GM15510 (cell line): ENCODE data around the gene PSPN.

Source experiments
- POLR2A ChIP-seq: IDR thresholded peaks from 3 replicates; pipeline ENCODE4 v1.6.1; 2011; ENCODE audit warnings: borderline replicate concordance; ENCODE audit not compliant: insufficient read length; ENCODE audit errors: extremely low read depth

PSPN gene

DNA sequence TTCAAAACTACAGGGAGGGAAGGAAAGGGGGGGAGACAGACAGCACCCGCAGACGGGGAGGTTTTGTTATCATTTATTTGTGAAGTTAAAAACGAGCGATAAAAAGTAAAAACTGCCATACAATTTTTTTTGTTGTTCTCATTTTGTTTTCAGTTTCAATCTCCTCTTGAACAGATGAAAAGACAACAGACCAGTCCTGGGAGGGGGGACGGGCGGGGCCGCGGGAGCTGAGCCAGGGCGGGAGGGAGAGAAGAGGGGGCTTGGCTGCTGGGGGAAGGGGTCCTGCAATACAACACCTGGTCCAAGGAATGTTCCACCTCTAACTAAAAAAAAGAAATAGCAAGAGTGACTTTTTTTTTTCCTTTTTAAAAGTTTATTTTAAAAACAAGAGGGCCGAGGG is 37.6 kb upstream of the PSPN start:
- TF ChIP-seq POLR2A = no peak

DNA sequence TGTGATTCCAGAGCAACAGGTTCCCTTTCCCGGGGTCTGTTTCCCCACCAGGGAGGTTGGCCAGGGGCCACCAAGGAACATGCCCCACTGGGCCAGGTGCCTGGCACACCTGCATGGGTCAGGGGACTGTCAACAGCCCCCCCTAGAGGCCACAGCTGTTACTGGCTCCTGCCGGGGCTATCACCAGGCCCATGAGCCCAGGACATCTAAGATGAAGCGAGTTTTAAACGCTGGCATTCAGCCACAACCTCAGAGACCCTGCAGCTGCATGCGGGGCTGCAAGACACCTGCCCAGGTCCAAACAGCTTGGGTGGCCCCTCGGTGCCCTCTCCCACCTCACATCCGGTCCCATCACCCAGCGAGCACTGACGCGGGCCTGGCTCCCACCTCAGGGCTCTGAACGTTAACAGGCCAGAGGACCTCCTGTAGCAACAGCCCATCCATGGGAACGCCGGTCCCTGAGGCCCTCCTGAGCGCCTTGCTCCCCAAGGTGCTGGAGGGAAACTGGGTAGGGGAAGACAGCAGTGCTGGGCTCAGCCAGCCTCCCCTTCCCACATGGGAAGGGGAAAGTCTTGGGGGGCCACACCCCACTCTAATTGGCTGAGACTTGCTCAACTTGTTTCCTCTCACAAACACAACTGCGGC is 36.8 kb upstream of the PSPN start:
- no peak for TF ChIP-seq POLR2A

DNA sequence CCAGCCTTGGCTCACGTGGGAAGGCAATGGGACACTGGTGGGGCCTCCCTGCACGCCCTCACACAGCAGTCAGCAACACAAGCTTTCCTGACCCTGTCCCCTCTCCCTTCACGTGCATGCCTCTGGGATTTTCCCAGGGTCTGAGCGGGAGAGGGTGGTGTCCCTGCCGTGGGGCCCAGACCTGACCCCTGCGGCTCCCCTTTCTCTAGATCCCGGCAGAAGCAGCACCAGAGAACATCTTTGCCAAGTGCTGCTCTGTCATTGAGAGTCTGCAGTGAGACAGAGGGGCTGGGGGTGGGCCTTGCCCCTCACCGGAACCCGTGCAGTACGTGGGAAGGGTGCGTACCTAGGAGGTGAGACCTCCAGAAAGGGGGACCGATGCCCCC is 36.3 kb upstream of the PSPN start:
- TF ChIP-seq POLR2A = no peak

DNA sequence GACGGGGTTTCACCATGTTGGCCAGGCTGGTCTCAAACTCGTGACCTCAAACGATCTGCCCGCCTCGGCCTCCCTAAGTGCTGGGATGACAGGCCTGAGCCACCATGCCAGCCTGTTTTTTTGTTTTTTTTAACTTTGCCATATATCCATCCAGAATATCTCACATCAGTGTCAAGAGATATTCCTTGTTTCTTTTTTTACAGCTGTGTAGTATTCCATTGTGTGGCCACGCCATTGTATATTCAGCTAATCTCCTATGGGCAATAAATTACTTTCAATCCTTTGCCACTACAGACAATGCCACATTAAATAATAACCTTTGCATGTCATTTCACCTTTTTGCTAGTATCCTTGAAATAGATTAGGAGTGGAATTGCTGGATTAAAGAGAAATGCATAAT is 33.6 kb upstream of the PSPN start:
- TF ChIP-seq POLR2A = no peak

DNA sequence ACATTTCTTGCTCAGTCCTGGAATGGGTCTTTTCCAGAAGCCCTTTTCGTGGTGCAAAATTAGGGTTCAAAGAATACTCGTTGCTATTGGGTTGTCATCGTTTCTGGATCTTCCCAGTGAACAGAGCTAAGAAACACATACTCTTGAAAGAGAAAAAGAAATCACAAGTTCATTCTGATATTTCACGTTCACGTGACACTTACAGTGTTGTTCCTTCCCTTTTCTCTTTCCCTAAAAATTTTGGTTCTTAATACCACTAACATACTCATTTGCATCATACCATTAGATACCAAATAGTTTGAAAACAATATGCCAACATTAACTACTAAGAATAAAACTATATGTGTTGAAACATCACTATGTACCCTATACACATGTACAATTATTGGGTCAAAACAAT is 30.7 kb upstream of the PSPN start:
- TF ChIP-seq POLR2A = no peak

DNA sequence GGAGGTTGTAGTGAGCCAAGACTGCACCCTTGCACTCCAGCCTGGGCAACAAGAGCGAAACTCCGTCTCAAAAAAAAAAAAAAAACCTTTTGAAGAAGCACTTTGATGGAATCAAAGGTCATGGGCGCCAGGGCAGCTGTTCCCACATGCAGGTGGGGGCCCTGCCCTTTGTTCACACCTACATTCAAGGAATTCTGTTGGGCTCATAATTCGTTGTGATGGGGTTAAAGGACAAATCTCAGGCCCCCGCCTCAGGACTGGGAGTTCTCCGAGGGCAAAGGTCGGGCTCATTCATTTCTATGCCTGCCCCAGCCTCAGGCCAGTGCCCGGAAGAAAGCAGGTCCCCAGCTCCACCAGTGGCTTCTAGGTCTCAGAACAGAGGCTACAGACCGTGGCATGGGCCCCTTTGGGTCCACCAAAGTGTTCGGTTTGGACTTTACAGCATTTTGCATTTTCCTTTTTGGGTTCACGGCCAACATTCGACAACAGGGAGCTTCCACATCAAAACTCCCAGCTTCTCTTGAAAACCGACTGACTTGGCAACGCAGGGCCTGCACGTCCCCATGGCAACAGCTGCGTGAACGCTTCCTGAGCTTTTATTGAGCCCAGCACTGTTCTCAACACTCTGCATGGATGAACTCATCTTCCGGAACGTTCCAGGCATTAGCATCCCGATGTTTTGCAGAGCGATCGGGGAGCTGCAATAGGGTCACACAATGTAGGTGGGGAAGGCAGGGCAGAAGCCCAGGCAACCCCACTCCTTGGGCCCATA is 27.3 kb upstream of the PSPN start:
- TF ChIP-seq POLR2A = no peak

DNA sequence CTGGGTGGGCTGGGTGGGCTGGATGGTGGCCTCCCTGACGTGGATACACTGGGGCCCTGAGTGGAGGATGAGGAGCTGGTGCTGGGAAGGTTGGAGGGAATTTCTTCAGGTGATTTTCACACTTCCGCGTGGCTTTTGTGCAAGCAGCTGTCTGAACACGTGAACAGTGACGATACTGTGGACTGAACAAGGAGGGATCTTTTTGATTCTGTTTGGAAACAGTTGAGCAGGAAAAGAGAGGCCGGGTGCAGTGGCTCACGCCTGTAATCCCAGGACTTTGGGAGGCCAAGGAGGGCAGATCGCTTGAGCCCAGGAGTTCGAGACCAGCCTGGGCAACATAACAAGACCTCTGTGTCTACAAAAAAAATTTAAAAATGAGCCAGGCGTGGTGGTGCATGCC is 26.3 kb upstream of the PSPN start:
- no peak for TF ChIP-seq POLR2A

DNA sequence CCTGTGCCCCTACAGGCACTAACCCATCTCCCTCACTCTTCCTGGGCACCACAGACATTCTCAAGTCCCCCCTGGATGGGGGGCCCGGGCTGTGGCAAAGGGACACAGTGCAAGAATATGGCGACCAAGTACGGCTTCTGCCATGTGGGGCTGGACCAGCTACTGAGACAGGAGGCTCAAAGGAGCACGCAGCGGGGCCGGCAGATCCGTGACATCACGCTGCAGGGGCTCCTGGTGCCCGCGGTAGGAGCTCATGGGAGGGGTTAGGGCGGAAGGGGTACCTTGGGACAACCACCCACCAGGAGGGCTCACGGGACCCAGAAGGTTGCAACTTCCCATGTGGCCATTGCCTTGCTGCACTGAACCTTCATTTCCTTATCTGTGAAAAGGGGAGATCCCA is 20.6 kb upstream of the PSPN start:
- TF ChIP-seq POLR2A = no peak

DNA sequence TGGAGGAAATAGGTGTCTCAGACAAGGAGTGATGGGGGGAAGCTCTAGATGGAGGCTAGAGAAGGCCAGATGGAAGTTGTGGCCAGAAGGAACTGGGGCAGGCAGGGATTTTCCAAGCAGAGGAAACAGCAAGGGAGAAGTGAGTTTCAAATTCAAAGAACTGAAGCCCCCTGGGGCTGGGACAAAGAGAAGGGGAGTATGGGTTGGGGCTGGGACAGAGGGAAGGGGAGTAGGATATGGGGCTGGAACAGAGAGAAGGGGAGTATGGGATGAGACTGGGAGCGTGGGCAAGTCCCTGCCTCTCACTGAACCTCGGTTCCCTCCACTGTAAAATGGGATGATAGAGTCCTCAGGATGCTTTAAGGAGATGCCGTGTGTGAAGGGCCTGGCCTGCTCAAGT is 19.1 kb upstream of the PSPN start:
- TF ChIP-seq POLR2A = no peak

DNA sequence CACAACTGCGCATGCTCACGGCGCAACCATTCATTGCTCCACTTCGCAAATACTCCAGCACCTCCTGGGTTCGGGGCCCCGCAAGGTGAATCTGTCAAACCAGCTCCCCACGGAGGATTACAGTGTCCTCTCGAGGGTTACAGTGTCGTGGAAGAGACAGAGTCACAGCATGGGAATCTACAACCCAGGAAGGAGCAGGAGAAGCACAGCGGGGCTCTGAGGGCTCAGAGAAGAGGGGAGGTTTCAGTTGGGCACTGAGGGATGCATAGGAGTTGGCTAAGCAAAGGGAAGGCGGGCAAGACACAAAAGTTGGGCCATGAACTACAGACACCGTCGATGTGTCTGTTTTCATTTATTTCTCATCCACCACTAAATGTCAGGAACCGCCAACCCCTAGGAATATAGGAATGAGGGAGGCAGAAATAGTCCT is 18.3 kb upstream of the PSPN start:
- TF ChIP-seq POLR2A = no peak

DNA sequence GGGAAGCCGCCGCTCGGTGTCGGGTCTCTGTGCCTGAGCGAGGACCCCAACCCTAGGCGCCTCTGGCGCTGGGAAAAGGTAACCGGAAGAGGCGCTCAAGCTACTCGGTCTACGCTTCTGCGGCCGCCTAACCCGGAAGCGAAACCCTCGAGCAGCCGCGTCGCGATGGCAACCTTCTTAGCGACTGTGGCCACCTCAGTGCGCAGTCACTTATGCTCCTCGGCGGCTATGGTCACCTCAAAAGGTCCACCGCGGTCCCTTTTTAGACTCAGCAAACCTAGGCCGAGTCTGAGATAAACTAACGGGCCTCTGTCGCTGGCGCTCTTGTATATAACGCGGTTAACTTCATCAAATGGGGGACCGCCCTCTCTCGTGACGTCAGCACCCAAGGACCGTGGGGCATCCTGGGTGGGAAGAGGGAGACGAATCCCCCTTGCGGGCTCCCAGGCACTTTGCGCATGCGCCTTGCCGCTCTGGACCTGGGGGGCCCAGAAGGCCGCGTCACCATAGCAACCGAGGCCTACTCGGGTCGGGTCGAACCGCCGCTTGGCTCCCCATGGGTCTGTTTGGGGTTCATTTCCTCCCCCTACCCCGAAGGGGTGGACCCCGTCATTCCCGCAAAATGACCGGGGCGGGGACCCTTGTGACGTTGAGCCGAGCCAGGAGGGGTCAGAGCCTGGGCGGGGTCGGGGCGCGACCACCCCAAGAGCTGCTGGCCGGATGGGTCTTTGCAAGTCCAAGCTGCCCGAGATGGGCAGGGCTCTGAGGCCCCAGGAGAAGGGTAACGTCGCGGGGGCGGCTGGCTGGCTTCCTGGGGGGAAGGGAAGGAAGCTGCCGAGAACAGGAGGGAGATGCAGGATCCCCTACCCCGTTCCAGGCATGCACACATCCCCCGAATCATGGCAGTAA is 17.6 kb upstream of the PSPN start, which contains the start of gene GTF2F1:
Gene GTF2F1, minus strand, starts transcription at position 91 of the 909 bp plus-strand sequence. CDS start 169 bp downstream, outside the sequence.
- peak; percentile 60 for TF ChIP-seq POLR2A

DNA sequence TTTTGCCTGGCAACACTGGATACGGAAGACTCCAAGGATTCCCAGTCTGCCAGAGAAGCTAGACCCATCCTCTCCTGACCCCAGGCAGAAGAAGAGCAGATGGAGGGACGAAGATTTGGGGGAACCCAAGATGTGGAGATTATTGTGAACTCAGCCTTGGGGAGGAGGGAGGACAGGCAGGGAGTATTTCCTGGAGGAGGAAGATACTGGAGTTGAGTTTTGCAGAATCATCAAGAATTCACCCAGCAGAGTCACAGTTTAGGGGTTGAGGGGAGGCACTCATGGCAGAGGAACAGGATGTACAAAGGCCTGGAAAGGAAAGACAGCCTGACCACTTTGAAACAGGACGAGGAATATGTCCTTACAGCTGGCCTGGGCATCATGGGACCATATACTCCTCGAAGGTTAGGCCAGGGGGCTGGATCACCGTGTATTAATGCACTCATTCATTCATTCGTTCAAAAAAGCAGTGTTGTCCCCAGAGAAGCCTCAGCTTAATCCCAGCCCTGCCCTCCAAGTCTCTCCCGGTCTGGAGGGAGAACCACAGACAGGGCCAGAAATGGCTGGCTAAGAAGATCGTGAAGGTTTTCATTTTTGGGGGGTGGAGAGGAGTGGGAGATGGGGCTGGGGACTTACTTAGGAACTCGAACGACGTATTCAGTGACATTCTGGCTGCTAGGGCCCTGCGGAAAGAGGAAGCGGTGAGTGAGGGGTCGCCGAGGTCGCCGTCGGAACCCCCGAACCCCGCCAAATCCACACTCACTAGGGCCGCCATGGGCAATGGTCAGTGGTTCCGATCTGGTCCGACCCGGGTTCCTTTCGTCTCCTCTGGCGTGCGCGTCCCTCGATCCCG is 16.7 kb upstream of the PSPN start:
- no peak for TF ChIP-seq POLR2A

DNA sequence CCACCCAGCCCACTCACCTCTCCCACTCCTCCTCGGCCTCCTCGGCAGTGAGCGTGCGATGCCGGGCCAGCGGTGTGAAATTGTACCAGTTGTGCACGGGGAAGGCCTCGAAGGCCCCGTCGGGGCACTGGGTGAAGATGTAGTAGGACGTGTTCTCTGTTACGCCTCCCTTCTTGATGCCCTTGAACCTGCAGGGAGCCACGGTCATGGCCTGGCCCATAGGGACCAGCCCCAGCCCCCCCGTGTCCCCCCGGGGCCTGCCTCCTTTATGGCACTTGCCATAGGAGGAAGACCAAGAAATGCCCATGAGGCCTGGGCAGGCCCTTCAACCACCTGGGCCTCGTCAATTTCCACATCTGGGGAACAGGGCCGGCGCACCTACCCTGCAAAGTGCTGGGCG is 11.6 kb upstream of the PSPN start:
- TF ChIP-seq POLR2A = no peak

DNA sequence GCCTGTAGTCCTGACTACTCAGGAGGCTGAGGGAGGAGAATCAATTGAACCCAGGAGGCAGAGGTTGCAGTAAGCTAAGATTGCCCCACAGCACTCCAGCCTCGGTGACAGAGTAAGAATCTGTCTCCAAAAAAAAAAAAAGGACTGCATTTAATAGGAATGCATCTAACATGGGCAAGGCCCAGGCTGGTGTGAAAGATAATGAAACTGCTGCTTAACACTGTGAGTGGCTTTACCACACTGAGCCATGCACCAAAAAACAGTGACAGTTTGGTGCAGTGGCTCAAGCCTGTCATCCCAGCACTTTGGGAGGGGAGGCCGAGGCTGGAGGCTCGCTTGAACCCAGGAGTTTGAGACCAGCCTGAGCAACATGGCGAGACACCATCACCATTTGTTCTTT is 8.6 kb upstream of the PSPN start:
- TF ChIP-seq POLR2A = no peak
